Fibroblast of lung (primary cell): ENCODE data around the gene LTBP2. TPM values are rescaled to one million over a fixed set of nuclear protein-coding genes. Genes with fewer than 3 reads are reported as not detected.
A peak's percentile ranks its signal among the peaks of the same experiment; 100 is the strongest.

ENCODE experiments used
- DNase-seq, 2 donors: peaks; one replicate each; pipeline versions ENCODE4 v3.0.0 to v3.0.0-alpha.2; 2010; ENCODE audit warnings: low read depth in 2 of 2
- H2AFZ ChIP-seq: 2 replicates; pipeline ENCODE4 v1.5.1; 2012; ENCODE audit warnings: low read length, control low read depth, inconsistent platforms
- H3K27ac ChIP-seq: 2 replicates; pipeline ENCODE4 v1.5.1; 2011; ENCODE audit warnings: low read length, control low read depth; ENCODE audit not compliant: insufficient read depth
- H3K27me3 ChIP-seq: 2 replicates; pipeline ENCODE4 v1.5.1; 2011; ENCODE audit warnings: mild to moderate bottlenecking, low read length; ENCODE audit not compliant: control insufficient read depth, insufficient read depth
- H3K36me3 ChIP-seq: 2 replicates; pipeline ENCODE4 v1.5.1; 2011; ENCODE audit warnings: low read length; ENCODE audit not compliant: control insufficient read depth, insufficient read depth
- H3K4me1 ChIP-seq: 2 replicates; pipeline ENCODE4 v1.5.1; 2011; ENCODE audit warnings: low read length; ENCODE audit not compliant: control insufficient read depth, insufficient read depth; ENCODE audit errors: extremely low read depth
- H3K4me2 ChIP-seq: 2 replicates; pipeline ENCODE4 v1.5.1; 2011; ENCODE audit warnings: low read length, control low read depth; ENCODE audit not compliant: insufficient read depth; ENCODE audit errors: extremely low read depth
- H3K4me3 ChIP-seq, 4 experiments: fragments of 200-600 bp in 1 of 4; sonication (generic) in 1 of 4; replicated peaks in 1 of 4; 2 replicates each; pipeline ENCODE4 v1.5.1; 2011 to 2016; ENCODE audit warnings: low read length in 4 of 4, low read depth in 3 of 4, mild to moderate bottlenecking in 3 of 4, control low read depth in 2 of 4, inconsistent platforms in 1 of 4, mixed read lengths in 1 of 4; ENCODE audit not compliant: insufficient read depth in 1 of 4; ENCODE audit errors: control extremely low read depth in 1 of 4
- H3K79me2 ChIP-seq: 2 replicates; pipeline ENCODE4 v1.5.1; 2012; ENCODE audit warnings: mild to moderate bottlenecking, low read length, inconsistent platforms; ENCODE audit not compliant: control insufficient read depth, insufficient read depth
- H3K9ac ChIP-seq: 2 replicates; pipeline ENCODE4 v1.5.1; 2011; ENCODE audit warnings: mild to moderate bottlenecking, low read length, control low read depth; ENCODE audit not compliant: insufficient read depth
- H3K9me3 ChIP-seq: 2 replicates; pipeline ENCODE4 v1.5.1; 2012; ENCODE audit warnings: low read depth, low read length; ENCODE audit not compliant: control insufficient read depth, insufficient read depth
- H4K20me1 ChIP-seq: 2 replicates; pipeline ENCODE4 v1.5.1; 2011; ENCODE audit warnings: low read length; ENCODE audit not compliant: control insufficient read depth, insufficient read depth; ENCODE audit errors: extremely low read depth
- CTCF ChIP-seq, 2 donors: IDR thresholded peaks in 1 of 2; conservative IDR thresholded peaks in 1 of 2; 1 replicate in 1 of 2; 2 replicates in 1 of 2; pipeline ENCODE4 v1.5.1; 2011 to 2012; ENCODE audit warnings: low read length in 2 of 2, control low read depth in 1 of 2, inconsistent platforms in 1 of 2, low read depth in 1 of 2, mild to moderate bottlenecking in 1 of 2
- EZH2 ChIP-seq: IDR thresholded peaks from 2 replicates; pipeline ENCODE4 v1.5.1; 2012; ENCODE audit warnings: low read length, control low read depth, mild to moderate bottlenecking; ENCODE audit errors: missing control alignments
- polyA plus RNA-seq, 2 donors: library from polyadenylated mRNA; depleted of rRNA in 1 of 2; stranded (reverse) in 1 of 2; unstranded in 1 of 2; fragments of >200 nt; gene quantifications; 2 replicates each; pipeline ENCODE4 v1.2.1, GENCODE V29; 2011 to 2012; ENCODE audit warnings: missing spikeins in 1 of 2
- total RNA-seq: library from RNA; depleted of rRNA; stranded (reverse); fragments of >200 nt; gene quantifications from 2 replicates; pipeline ENCODE4 v1.2.1, GENCODE V29; 2014

Gene LTBP2
- total and polyA plus RNA-seq, 2 donors (not counting 1 experiment from before 2014, with no cell fraction given): 108 to 514 TPM

GRCh38 chr14:74573421-74574089 lies 38.5 kb downstream of the LTBP2 start:
- Histone ChIP-seq H3K4me3 (no peak overlapping the region), H3K4me1 (peaks cover 62% of the 10 kb centered on the region), H3K9me3 (no peaks in the 10 kb centered on the region), H3K4me2 (peak overlapping the region; percentile 84), H3K27ac (peak overlapping the region; percentile 97), H3K27me3 (no peaks in the 10 kb centered on the region), H4K20me1 (no peaks in the 10 kb centered on the region), H3K36me3 (peaks cover 9% of the 10 kb centered on the region), H2AFZ (no peak overlapping the region), H3K79me2 (peaks cover 69% of the 10 kb centered on the region), H3K9ac (peak overlapping the region; percentile 21)
- no peak for TF ChIP-seq EZH2
- TF ChIP-seq CTCF (conservative IDR thresholded peaks at IDR 0.05 in 1 of 2, IDR thresholded peaks at IDR 0.05 in 1 of 2; ENCODE audit: low read depth in 1 of 2, low read length in 2 of 2): no peak
- peak in 1 of 2 donors; percentile 85 for DNase-seq

- H3K79me2 ChIP-seq: peaks cover 70% of the 10 kb centered on the region
- no peak overlapping the region for H2AFZ ChIP-seq
- no peaks in the 10 kb centered on the region for H4K20me1 ChIP-seq
- no peak for TF ChIP-seq CTCF (conservative IDR thresholded peaks at IDR 0.05 in 1 of 2, IDR thresholded peaks at IDR 0.05 in 1 of 2; ENCODE audit: low read depth in 1 of 2, low read length in 2 of 2)
- TF ChIP-seq EZH2: no peak
- H3K4me3 ChIP-seq: peak overlapping the region in 3 of 4 experiments; percentile 24 to 44 (median 30)
- H3K9me3 ChIP-seq: no peaks in the 10 kb centered on the region
- peak overlapping the region; percentile 97 for H3K27ac ChIP-seq
- peaks cover 69% of the 10 kb centered on the region for H3K4me1 ChIP-seq
- peaks cover 11% of the 10 kb centered on the region for H3K36me3 ChIP-seq
- peak overlapping the region; percentile 84 for H3K4me2 ChIP-seq
- peak overlapping the region; percentile 73 for H3K9ac ChIP-seq
- no peaks in the 10 kb centered on the region for H3K27me3 ChIP-seq
- peak; percentile 52 to 75 for DNase-seq
Observed at GRCh38 chr14:74572726-74573301, 39.2 kb downstream of the LTBP2 start.

- H3K9ac ChIP-seq: peak overlapping the region; percentile 73
- H3K27ac ChIP-seq: peak overlapping the region; percentile 97
- peak overlapping the region in 3 of 4 experiments; percentile 24 to 44 (median 30) for H3K4me3 ChIP-seq
- peaks cover 73% of the 10 kb centered on the region for H3K4me1 ChIP-seq
- no peaks in the 10 kb centered on the region for H3K9me3 ChIP-seq
- peaks cover 13% of the 10 kb centered on the region for H3K36me3 ChIP-seq
- DNase-seq: peak; percentile 98 to 100
- TF ChIP-seq EZH2 (no peak), CTCF (conservative IDR thresholded peaks at IDR 0.05 in 1 of 2, IDR thresholded peaks at IDR 0.05 in 1 of 2; ENCODE audit: low read depth in 1 of 2, low read length in 2 of 2) (no peak)
- H2AFZ ChIP-seq: no peak overlapping the region
- H3K27me3 ChIP-seq: no peaks in the 10 kb centered on the region
- peak overlapping the region; percentile 84 for H3K4me2 ChIP-seq
- peaks cover 72% of the 10 kb centered on the region for H3K79me2 ChIP-seq
- H4K20me1 ChIP-seq: no peaks in the 10 kb centered on the region
Observed at GRCh38 chr14:74571901-74572725, 39.9 kb downstream of the LTBP2 start.
